Measurements from ENCODE around the gene C6orf62. TPM values are rescaled to one million over a fixed set of nuclear protein-coding genes. Genes with fewer than 3 reads are reported as not detected.
"Not testable (repeated sequence)": the region's sequence is repeated elsewhere in the genome, so short reads cannot be mapped to it uniquely, and the experiment has no call there.

Gene C6orf62
- total and polyA plus RNA-seq, 2 donors (not counting 3 experiments of a cell fraction or from before 2014, with no cell fraction given): 36.5 to 129 TPM

DNA sequence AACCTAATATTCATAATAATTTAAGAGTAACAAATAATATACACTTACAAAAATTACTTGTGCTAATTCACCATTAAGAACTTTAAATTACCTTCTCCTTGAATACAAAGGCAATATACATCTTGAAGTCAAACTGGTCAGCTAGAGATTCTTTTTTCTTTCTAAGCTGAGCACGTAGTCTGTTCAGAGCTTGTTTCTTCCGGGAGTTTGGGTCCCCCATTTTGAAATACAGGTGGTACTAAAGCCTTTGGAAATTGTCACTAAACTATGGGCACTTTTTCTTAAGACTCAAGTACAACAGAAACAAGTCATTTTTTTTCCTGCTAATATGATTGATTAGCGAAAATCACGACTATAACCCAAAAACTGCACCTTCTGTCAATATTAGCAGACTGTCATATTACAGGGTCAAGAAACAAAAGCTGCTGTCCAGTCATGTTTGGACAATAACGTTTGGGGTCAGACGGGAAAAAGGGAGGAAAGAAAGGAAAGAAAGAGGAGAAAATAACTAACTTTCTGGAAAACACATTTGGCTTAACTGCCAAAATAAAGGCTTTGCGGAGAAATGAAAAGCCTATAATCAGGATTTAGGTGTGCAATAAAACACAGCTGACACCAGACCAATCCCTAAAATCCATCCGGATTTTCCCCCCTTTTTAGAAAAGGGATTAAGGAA, 367 bp downstream of the C6orf62 start:
- POLR2A ChIA-PET: interaction anchor here (0.6 to 2.2 kb wide), 4 partner anchors 15 to 288 kb away, joined by 3 to 17 read pairs (median 5); no protein-coding TSS in a partner anchor

DNA sequence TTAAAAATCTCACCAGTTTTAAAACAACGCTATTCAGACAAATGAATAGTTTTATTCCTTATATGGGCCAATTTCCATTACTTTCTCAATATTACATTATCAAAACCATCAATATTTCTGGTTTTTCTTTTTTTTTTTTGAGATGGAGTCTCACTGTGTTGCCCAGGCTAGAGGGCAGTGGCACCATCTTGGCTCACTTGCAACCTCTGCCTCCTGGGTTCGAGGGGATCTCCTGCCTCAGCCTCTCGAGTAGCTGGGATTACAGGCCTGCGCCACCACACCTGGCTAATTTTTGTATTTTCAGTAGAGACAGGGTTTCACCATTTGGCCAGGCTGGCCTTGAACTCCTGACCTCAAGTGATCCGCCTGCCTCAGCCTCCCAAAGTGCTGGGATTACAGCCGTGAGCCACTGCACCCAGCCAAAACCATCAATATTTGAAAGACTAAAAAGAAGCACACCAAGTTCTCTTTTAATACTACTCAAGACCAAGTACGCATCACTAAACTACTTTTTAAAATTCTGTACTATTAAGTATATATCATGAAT, 2.3 kb downstream of the C6orf62 start:
- H3K9me3 ChIP-seq (replicated peaks; ENCODE audit: control insufficient read depth, insufficient read depth, low read length); H3K9ac ChIP-seq (replicated peaks; ENCODE audit: extremely low read depth, insufficient read depth, low read length); BruUV-seq (replicated peaks); H2AFZ ChIP-seq (ENCODE audit: low read depth, low read length); H3K9me1 ChIP-seq (replicated peaks; ENCODE audit: control insufficient read depth, extremely low read depth, insufficient read depth, low read length); H3K27me3 ChIP-seq (ENCODE audit: control insufficient read depth in 2 of 2, insufficient read depth in 2 of 2, low read length in 2 of 2); dilution Hi-C loops (cut with MboI; ENCODE audit: extremely low pct_ligation_motif_present, low sequenced_read_pairs); DNase-seq (ENCODE audit: low read depth, low spot score); H3K27ac ChIP-seq (ENCODE audit: insufficient read depth, low read depth, low read length); FAIRE-seq: not testable (repeated sequence)
- peaks cover 28% of the 10 kb centered on the region for H4K20me1 ChIP-seq (replicated peaks; ENCODE audit: control insufficient read depth, extremely low read depth, insufficient read depth, low read length)
- H3K4me3 ChIP-seq (replicated peaks in 1 of 3; ENCODE audit: insufficient read depth in 1 of 3, low read depth in 1 of 3, low read length in 3 of 3): peak overlapping the region in 1 of 3 experiments; percentile 89
- intact Hi-C loops (cut with micrococcal nuclease): loop anchor here (1.0 to 10.0 kb wide), 3 partner anchors 50 to 356 kb away; no protein-coding TSS in a partner anchor
- ChIA-PET POLR2A (interaction anchor here (0.8 kb wide), 1 partner anchor 27 kb away, joined by 4 read pairs; no protein-coding TSS in a partner anchor), CTCF (interaction anchor here (1.0 to 3.5 kb wide), 3 partner anchors 12 to 50 kb away, joined by 3 to 22 read pairs (median 5); no protein-coding TSS in a partner anchor)
- H3K36me3 ChIP-seq (ENCODE audit: control insufficient read depth in 2 of 2, extremely low read depth in 1 of 2, insufficient read depth in 2 of 2, low read length in 2 of 2): peaks cover 12 to 21% of the 10 kb centered on the region in 2 experiments
- peaks cover 35% of the 10 kb centered on the region for H3K4me1 ChIP-seq (ENCODE audit: control insufficient read depth, extremely low read depth, insufficient read depth, low read length)
- peak overlapping the region; percentile 99 for H3K4me2 ChIP-seq (ENCODE audit: insufficient read depth, low read length)
- peaks cover 87% of the 10 kb centered on the region for H3K79me2 ChIP-seq (ENCODE audit: control insufficient read depth, insufficient read depth, low read length)

More for the DNA sequence above, 367 bp downstream of the C6orf62 start:
- dilution Hi-C loops (cut with MboI; ENCODE audit: extremely low pct_ligation_motif_present, low sequenced_read_pairs): no loop called here
- H4K20me1 ChIP-seq (replicated peaks; ENCODE audit: control insufficient read depth, extremely low read depth, insufficient read depth, low read length): peaks cover 24% of the 10 kb centered on the region
- H3K9me1 ChIP-seq (replicated peaks; ENCODE audit: control insufficient read depth, extremely low read depth, insufficient read depth, low read length): no peaks in the 10 kb centered on the region
- H3K79me2 ChIP-seq (ENCODE audit: control insufficient read depth, insufficient read depth, low read length): peaks cover 69% of the 10 kb centered on the region
- FAIRE-seq: no peak
- CTCF ChIA-PET: interaction anchor here (0.6 to 3.5 kb wide), 8 partner anchors 10 to 1288 kb away, joined by 3 to 22 read pairs (median 4); no protein-coding TSS in a partner anchor
- BruUV-seq (replicated peaks): no TSS peak
- peak overlapping the region; percentile 100 for H3K9ac ChIP-seq (replicated peaks; ENCODE audit: extremely low read depth, insufficient read depth, low read length)
- peak overlapping the region; percentile 80 for H3K27ac ChIP-seq (ENCODE audit: insufficient read depth, low read depth, low read length)
- H3K4me1 ChIP-seq (ENCODE audit: control insufficient read depth, extremely low read depth, insufficient read depth, low read length): peaks cover 40% of the 10 kb centered on the region
- no peaks in the 10 kb centered on the region for H3K9me3 ChIP-seq (replicated peaks; ENCODE audit: control insufficient read depth, insufficient read depth, low read length)
- peaks cover 6 to 17% of the 10 kb centered on the region in 2 experiments for H3K36me3 ChIP-seq (ENCODE audit: control insufficient read depth in 2 of 2, extremely low read depth in 1 of 2, insufficient read depth in 2 of 2, low read length in 2 of 2)
- peak overlapping the region; percentile 99 for H3K4me2 ChIP-seq (ENCODE audit: insufficient read depth, low read length)
- intact Hi-C loops (cut with micrococcal nuclease): loop anchor here (5.0 to 10.0 kb wide), 2 partner anchors 296 to 354 kb away; no protein-coding TSS in a partner anchor
- H3K27me3 ChIP-seq (ENCODE audit: control insufficient read depth in 2 of 2, insufficient read depth in 2 of 2, low read length in 2 of 2): no peaks in the 10 kb centered on the region
- H3K4me3 ChIP-seq (replicated peaks in 1 of 3; ENCODE audit: insufficient read depth in 1 of 3, low read depth in 1 of 3, low read length in 3 of 3): peak overlapping the region; percentile 81 to 89 (median 87)
- peak; percentile 21 for DNase-seq (ENCODE audit: low read depth, low spot score)
- TF ChIP-seq FOS (IDR thresholded peaks at IDR 0.05; ENCODE audit: borderline replicate concordance, insufficient read depth, low read length): no peak
- TF ChIP-seq MYC (IDR thresholded peaks at IDR 0.05; ENCODE audit: low read depth, low read length): no peak
- TF ChIP-seq, protein P1, sequence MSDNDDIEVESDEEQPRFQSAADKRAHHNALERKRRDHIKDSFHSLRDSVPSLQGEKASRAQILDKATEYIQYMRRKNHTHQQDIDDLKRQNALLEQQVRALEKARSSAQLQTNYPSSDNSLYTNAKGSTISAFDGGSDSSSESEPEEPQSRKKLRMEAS (IDR thresholded peaks at IDR 0.05; ENCODE audit: insufficient read depth, insufficient read length): no peak
- TF ChIP-seq GATA2 (IDR thresholded peaks at IDR 0.05; ENCODE audit: insufficient read depth, insufficient read length, low read depth, low read length): no peak
- TF ChIP-seq JUN (IDR thresholded peaks at IDR 0.05; ENCODE audit: borderline replicate concordance, insufficient read depth, insufficient read length, low read depth): no peak
- TF ChIP-seq EZH2 (IDR thresholded peaks at IDR 0.05; ENCODE audit: borderline replicate concordance, low read depth, low read length, severe bottlenecking): no peak
- TF ChIP-seq, protein P2, sequence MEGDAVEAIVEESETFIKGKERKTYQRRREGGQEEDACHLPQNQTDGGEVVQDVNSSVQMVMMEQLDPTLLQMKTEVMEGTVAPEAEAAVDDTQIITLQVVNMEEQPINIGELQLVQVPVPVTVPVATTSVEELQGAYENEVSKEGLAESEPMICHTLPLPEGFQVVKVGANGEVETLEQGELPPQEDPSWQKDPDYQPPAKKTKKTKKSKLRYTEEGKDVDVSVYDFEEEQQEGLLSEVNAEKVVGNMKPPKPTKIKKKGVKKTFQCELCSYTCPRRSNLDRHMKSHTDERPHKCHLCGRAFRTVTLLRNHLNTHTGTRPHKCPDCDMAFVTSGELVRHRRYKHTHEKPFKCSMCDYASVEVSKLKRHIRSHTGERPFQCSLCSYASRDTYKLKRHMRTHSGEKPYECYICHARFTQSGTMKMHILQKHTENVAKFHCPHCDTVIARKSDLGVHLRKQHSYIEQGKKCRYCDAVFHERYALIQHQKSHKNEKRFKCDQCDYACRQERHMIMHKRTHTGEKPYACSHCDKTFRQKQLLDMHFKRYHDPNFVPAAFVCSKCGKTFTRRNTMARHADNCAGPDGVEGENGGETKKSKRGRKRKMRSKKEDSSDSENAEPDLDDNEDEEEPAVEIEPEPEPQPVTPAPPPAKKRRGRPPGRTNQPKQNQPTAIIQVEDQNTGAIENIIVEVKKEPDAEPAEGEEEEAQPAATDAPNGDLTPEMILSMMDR (IDR thresholded peaks at IDR 0.05; ENCODE audit: extremely low read depth in 1 of 2, insufficient read depth in 1 of 2, low read depth in 1 of 2, low read length in 2 of 2): no peak
- no peak for TF ChIP-seq POLR2AphosphoS5 (IDR thresholded peaks at IDR 0.05; ENCODE audit: insufficient read depth, low read depth, low read length)
- no peak for TF ChIP-seq POLR2A (IDR thresholded peaks at IDR 0.05; ENCODE audit: low read depth, low read length)
- H2AFZ ChIP-seq (ENCODE audit: low read depth, low read length): no peak overlapping the region
